Stimulated activated CD4-positive, alpha-beta T cell treated with anti-CD3 and anti-CD28 coated beads, TNF-alpha, amount 100 ng/mL, for 48 hours (primary cell): ENCODE results near the gene METRNL.

Experiments used
- DNase-seq, 3 donors: peaks; one replicate each; pipeline ENCODE4 v3.0.0-alpha.2; 2020; ENCODE audit warnings: low read depth in 3 of 3

The METRNL gene

GRCh38 chr17:83092186-83092585 is 12.8 kb downstream of the METRNL start:
- DNase-seq: no peak

- DNase-seq: no peak
These were observed 13.5 kb downstream of the METRNL start for GRCh38 chr17:83092931-83093330.

GRCh38 chr17:83093506-83093905 is 14.1 kb downstream of the METRNL start:
- DNase-seq: no peak

GRCh38 chr17:83094291-83094690 is 14.9 kb downstream of the METRNL start:
- DNase-seq: no peak

- DNase-seq: no peak
These were observed 15.6 kb downstream of the METRNL start for GRCh38 chr17:83095016-83095415.

- no peak for DNase-seq
These were observed 17.2 kb downstream of the METRNL start for GRCh38 chr17:83096401-83097224.

- no peak for DNase-seq
These were observed 18.4 kb downstream of the METRNL start for GRCh38 chr17:83097831-83098230.

- no peak for DNase-seq
These were observed 19.1 kb downstream of the METRNL start for GRCh38 chr17:83098241-83099085.

GRCh38 chr17:83099086-83099555 is 19.7 kb downstream of the METRNL start:
- DNase-seq: no peak

- no peak for DNase-seq
These were observed 20.3 kb downstream of the METRNL start for GRCh38 chr17:83099570-83100181.

- no peak for DNase-seq
These were observed 20.9 kb downstream of the METRNL start for GRCh38 chr17:83100220-83100852.

GRCh38 chr17:83100853-83101391 is 21.5 kb downstream of the METRNL start:
- DNase-seq: no peak

GRCh38 chr17:83101805-83102480 is 22.5 kb downstream of the METRNL start:
- no peak for DNase-seq

GRCh38 chr17:83103200-83103942 is 24.0 kb downstream of the METRNL start:
- DNase-seq: peak in 1 of 3 donors; percentile 60

GRCh38 chr17:83103943-83104311 is 24.5 kb downstream of the METRNL start:
- no peak for DNase-seq

- DNase-seq: no peak
These were observed 25.4 kb downstream of the METRNL start for GRCh38 chr17:83104577-83105505.

GRCh38 chr17:83105512-83105911 is 26.1 kb downstream of the METRNL start:
- no peak for DNase-seq

- no peak for DNase-seq
These were observed 26.7 kb downstream of the METRNL start for GRCh38 chr17:83106056-83106588.
